Stimulated activated CD4-positive, alpha-beta T cell treated with anti-CD3 and anti-CD28 coated beads, TNF-alpha, amount 100 ng/mL, for 4 hours (primary cell): ENCODE results near the gene ANKRD33B.
"Not testable (repeated sequence)": the region's sequence is repeated elsewhere in the genome, so short reads cannot be mapped to it uniquely, and the experiment has no call there.

Experiments used
- DNase-seq, 3 experiments: peaks; one replicate each; pipeline ENCODE4 v3.0.0-alpha.2; 2020; ENCODE audit warnings: low read depth in 3 of 3

ANKRD33B gene

DNA sequence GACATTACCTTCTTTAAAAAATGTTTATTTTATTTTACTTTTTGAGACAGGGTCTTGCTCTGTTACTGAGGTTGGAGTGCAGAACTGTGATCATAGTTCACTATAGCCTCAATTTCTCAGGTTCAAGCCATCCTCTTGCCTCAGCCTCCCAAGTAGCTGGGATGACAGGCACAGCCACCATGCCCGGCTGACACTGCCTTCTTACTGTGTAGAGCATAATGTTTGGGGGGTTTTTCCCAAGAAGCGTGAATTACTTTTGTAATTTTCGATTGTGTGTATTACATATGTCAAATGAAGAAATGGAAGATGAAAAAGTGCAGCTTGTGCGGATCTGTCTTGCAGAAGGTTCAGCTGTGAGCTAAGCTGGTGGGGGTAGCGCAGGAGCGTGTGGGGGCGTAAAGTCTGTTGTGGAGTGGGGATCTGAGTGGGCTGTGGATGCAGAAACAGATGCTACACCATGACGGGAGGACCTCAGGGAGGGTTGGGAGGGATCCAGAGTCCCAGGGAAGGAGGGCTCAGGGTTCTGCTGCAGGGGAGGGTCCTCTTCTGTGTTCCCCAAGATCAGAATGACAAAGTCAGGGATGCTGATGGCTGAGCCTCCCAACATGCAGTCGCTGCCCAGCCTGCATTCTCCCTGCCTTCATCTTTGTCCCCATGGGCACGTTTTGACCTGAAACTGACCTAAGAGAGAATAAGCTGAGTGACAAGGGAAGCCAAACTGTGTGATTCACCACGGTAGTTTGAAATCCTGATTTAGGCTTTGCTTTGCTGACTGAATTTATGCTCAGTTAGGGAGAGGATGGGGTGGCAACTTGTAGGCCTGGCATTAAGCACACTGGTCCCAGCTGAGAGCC lies 6.8 kb upstream of the ANKRD33B start:
- no peak for DNase-seq

DNA sequence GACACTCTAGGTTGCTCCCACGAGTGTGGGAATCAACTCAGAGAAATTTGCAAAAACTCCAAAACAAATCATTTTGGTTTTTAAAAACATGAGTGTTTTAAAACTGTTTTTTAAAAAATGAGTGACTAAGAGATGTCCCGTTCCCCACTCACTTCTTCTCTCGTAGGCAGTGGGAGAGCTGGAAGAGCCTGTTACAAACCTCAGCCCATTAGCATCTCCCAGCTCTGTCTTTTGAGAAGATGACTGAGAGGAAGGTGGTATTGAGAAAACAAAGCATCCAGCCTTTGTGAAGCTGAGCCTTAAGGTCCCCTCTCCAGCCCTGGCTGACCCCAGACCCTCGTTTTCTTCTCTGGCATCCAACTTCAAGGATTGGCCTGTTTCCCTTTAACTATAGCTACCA lies 4.7 kb upstream of the ANKRD33B start:
- no peak for DNase-seq

DNA sequence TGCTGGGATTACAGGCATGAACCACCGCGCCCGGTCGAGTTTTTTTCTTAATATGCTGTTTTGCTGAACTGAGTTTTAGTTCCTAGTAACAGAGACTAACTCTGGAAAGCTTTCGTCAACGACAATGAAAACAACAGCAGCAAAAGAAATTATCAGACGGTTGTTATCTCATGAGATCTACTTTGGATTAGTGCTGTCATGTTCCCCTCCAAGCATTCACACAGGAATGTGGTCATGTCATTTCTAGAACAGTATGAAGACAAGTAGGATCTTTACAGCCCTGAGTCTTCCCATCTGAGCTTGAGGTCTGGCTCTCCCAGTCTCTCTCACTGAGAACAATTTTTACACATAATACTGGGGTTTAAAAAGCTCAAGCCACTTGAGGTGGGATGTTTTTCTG lies 4.0 kb upstream of the ANKRD33B start:
- no peak for DNase-seq

DNA sequence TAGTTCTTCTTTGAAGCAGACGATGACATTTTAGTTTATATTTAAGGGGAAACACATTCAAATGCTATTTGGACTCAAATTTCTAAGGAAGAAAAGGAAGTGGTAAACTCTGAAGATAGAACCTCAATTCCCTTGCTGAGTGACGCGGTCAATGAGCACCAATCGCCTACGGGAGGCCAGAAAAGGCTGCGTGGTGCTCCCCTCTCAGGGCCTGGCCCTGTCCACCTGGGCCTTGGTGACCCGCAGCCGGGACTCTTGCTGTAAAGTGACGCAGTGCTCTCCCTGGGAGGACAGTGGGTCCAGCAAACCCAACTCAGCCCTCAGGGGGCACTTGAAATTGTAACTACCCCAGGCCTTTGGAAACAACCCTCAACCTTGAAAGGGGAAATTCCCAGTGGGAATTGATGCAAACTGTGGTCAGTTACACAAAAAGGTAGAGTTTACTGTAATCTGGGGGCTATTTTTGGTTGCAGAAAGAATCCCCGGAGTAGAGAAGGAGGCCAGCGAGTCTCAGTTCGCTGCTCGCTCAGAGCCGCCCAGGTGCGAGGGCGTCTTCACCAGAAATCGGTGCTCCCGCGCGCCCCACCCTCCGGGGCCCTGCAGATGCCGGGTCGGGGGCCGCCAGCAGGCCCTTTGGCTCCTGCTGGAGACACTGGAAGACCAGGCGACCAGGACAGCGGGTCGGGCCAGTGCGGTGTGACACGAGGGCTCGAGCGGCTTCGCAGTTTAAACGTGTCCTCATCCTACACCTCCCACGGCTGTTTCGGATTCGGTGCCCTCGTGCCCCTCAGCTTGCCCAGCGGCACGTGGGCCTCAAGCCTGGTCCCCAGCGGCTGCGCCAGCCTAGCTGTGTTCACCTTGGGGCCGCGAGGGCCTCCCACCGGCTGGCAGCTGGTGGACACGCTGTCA lies 1.4 kb upstream of the ANKRD33B start:
- no peak for DNase-seq

DNA sequence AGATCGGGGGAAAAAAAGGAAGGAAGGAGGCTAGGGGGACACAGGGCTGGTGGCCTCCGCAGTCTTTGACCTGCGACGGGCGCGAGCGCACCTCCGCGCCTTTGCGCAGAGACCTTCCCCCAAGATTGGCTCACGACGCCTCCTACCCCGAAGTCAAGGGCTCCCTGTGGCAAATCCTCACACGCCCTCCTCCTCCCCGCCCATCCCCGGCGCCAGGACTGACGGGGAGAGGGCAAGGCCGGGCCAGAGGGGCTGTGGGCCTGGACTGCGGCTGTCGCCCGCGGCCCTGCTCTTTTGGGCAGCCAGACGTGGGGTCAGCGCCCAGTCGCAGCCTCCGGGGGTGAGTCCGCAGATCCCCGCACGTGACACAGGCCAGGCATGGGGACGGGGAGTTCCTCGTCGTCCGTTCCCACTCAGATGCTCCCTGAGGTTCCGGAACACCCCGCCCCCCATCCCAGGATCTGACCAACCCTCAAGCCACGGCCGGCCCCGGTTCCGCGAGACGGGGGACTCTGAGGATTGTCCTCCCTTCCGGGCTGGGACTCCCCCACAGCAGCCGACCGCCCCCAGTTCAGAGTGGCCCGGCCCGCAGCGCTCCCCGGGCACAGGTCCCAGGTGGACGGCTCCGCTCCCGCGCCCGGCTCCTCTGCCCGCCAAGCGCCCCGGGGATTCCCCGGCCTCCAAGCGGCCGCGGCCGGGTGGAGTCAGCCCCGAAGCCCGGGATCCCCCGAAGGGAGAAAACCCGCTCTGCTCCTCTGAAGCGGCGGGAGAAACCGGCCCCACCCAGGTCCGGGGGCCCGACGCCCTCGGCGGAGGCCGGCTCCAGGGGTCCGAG lies 543 bp upstream of the ANKRD33B start:
- peak in 2 of 3 experiments; percentile 13 to 37 for DNase-seq

DNA sequence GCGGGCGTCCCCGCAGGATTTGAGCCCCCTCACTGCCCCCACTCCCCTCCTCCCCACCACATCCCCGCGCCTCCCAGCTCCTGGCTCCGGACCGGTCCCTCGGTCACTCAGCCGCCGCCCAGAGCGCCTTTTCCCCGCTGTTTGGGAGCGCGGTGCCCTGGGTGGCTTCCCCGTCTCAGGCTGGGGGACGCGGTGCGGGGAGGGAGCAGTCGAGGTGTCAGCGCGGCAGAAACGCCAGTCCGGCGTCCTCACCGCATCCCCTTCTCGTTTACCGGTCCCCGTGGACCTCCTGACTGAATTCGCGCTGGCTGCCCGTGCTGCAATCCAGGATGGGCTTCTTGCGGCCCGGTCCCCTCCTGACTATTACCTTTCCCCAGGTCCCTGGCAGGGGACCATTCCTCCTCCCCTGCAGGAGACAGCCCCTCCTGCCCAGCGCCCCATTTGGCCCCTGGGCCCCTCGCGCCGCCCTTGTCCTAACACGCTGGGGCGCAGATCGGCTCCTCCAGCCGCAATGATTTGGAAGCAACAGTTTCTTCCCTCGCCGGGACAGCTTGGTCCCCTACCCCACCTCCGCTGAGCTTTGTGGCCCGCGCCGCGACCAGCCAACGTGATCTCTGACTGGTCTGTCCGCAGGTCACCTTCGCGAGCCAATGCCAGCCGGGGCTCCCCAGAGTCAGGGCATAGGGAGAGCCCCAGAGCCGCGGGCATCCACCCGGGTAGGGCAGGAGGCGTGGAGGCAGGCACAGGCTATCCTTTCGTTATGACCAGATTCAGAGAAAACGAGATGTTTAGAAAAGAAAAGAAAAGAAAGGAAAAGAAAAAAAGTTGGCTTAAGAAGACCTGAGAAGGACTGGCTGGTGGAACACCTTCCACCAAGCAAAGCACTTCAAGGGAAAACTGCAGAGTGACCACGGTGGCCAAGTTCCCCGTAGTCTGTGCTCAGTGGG lies 1.2 kb downstream of the ANKRD33B start:
- no peak for DNase-seq

DNA sequence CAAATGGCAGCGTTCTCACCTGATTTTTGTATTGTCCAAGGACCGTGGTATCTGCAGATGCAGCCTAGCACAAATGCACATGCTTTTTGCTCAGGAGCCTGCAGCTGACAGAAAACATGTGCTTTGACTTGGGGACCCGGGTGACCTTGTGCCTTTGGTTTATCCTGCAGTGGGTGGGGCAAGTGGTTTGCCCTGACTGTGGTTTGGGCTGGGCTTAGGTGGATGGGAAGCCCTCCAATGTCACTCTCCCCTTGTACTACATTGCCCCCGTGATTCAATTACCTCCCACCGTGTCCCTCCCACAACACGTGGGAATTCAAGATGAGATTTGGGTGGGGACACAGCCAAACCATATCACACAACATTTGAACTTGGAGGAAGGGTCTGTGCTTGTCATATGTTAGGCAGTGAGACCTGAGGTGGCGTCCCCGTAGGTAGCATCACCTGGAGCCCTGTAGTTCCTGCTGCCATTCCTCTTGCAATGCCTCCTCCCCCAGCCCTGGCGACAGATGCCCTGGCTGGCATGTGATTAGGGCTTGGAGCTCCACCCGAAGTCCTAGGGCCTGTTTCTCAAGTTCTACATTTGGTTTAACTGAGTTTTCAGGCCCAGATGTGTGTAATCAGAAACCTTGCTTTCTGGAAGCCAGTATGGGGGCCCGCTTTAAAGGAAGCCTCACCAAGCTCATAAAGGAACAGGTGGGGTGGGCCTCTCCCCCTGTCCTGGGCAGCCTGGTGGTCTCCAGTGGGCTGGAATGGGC lies 2.1 kb downstream of the ANKRD33B start:
- no peak for DNase-seq

DNA sequence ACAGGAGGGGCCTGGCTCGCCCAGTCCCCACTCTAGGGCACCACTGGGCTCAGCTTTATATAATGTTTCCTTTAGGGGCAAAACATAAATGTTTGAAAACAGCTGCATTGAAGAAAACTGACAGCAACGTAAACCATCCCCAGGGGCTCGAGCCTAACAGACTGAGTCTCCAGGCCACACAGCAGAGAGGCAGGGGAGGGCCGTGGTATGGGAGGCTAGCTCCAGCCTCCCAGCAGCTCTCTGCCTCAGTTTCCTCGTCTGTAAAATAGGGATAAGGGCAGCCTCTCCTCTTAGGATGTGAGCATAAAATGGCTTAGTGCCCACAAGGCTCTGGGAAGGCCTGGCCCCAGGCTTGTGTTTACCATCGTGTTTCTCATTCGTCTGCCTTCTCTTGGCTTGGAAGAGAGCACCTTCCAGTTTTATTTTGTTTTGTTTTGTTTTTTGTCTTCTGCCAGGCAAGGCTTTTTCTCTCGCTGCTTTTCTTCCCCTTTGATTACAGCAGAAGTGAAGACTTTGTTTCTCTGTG lies 2.7 kb downstream of the ANKRD33B start:
- DNase-seq, result no peak

DNA sequence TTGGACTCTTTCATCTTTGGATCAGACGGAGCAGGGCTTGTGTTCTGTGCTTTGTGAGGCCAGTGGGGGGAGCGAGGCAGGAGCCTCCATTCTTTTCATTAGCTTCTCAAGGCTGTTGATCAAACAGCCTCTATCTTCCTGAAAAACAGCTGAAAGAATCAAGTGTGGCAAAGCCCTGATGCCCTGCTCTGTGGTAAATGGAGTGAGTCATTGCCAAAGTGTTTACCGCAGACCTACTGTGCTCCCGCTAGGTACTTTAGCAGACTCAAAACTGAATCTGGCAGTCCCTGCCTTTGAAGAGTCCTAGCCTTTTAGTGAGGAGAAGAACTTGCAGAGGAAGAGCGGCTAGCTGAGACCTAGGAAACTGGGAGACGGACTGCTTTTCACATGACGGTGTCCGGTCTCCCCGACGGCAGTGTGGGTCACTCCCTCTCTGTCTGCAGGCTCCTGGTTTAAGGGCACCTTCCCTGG lies 3.3 kb downstream of the ANKRD33B start:
- no peak for DNase-seq

DNA sequence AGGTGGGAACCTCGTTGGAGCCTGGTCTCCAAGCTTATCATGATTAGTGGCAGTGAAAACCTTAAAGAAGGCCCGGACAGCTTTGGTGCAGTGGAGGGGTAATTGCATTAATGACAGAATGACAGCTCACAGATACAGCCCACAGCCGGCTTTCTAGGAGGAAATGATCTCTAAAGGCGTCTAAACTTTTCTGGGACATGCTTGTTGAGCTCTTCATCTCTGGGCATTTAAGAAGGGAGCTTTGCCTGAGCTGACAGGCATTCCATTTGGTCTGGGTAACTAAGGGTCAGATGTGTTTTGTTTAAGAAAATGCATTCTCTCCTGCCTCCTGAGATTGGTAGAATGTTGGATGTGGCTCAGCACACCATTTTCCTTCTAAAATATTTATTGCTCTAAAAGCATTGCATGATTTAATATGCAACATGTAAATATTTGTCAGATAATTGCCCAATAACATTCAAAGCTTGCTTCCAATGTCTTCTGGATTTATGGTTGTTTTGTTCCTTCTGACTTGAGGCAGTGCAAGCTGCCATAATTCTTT lies 4.0 kb downstream of the ANKRD33B start:
- no peak for DNase-seq

DNA sequence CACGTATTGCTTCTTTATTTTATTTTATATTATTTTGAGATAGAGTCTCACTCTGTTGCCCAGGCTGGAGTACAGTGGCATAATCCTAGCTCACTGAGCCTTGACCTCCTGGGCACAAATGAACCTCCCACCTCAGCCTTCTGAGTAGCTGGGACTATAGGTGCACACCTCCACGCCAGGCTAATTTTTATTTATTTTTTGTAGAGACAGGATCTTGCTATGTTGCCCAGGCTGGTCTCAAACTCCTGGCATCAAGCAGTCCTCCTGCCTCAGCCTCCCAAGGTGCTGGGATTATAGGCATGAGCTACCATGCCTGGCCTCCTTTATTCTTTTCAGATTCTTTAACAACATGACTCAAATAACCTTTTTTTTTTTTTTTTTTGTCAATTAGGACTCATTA lies 6.7 kb downstream of the ANKRD33B start:
- DNase-seq, result not testable (repeated sequence)

DNA sequence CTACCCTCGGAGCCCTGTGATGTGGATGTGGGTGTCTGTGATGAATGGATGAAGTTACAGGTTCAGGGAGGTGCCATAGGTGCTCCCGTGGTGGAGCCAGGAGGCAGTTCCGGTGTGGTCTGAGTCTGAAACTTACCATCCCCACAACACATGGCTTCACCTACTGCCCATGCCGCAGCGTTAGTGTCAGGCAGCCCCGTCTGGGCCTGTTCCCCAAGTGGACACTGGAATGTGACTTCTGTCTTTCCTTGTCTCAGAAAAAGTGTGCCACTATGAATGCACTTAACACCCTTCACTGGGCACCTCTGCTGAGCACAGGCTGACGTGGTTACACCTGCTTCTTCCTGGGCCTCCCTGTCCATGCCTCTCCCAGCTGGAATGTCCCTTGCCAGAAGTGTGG lies 8.6 kb downstream of the ANKRD33B start:
- no peak for DNase-seq

DNA sequence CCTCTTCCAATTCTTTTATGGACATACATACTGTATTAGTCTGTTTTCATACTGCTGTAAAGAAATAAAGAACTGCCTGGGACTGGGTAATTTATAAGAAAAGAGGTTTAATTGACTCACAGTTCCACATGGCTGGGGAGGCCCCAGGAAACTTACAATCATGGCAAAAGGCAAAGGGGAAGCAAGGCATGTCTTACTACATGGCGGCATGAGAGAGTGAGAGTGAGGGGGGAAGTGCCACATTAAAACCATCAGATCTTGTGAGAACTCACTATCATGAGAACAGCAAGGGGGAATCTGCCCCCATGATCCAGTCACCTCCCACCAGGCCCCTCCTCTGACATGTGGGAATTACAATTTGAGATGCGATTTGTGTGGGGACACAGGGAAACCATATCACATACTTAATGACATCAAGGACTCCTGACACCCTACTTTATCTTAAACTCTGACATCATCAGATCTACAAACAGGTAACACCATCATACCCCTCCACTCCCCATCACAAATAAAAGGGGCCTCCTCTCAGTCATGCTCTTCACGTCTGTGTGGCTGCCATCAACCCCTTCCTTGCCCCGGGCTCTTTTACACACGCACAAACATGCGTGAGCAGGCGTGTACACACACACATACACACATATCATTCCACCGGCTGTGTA lies 9.7 kb downstream of the ANKRD33B start:
- no peak for DNase-seq

DNA sequence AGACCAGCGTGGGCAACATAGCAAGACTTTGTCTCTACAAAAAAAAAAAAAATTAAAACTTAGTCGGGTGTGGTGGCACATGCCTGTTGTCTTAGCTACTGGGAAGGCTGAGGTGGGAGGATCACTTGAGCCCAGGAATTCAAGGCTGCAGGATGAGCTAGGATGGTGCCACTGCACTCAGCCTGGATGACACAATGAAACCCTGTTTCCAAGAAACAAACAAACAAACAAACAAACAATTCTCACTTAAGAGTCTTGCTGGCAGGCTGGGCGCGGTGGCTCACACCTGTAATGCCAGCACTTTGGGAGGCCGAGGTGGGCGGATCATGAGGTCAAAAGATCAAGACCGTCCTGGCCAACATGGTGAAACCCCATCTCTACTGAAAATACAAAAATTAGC lies 11.0 kb downstream of the ANKRD33B start:
- not testable (repeated sequence) for DNase-seq

DNA sequence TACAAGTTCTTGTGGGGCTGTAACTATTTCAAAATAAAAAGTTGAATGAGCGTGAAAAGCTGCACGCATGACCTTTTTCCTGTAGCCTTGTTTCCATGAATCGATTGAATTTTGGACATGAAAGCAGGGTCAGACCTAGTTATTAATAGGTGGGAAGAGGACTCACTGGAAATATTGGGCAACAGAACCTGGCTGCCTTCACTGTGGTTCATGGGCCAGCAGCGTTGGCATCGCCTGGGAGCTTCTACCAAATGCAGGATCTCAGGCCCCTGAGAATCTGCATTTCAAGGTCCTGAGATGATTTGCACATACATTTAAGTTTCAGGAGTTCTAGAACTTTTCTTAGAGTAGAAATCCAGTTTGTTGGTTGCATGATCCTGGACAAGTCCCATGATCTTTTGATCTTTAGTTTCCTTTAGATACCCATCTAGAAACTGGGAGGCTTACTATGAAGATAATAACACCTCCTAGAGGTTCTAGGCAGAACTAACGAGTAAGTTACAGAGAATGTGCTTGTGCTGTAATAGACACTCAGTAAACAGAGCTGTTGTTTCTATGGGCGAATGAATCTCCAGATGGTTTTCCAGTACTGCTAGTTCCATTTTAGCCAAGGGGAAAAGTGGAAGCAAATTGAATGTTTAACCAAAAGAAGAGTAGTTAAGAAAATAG lies 12.4 kb downstream of the ANKRD33B start:
- DNase-seq, result no peak

DNA sequence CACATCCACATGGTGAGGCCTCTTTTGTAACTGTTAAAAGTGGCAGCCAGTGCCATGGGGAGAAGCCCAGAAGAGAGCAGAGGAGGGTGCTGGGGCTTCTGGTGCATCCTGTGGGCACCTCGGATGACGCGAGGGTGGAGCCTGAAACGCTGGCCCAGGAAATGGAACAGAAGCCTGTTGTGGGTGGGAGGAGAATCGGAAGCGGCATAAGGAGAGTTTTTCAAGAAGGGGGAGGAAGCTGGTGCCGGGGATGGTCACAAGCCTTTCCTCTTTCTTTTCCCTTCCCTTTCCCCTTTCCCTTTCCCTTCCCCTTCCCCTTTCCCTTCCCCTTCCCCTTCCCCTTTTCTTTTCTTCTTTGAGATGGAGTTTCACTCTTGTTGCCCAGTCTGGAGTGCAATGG lies 12.9 kb downstream of the ANKRD33B start:
- no peak for DNase-seq

DNA sequence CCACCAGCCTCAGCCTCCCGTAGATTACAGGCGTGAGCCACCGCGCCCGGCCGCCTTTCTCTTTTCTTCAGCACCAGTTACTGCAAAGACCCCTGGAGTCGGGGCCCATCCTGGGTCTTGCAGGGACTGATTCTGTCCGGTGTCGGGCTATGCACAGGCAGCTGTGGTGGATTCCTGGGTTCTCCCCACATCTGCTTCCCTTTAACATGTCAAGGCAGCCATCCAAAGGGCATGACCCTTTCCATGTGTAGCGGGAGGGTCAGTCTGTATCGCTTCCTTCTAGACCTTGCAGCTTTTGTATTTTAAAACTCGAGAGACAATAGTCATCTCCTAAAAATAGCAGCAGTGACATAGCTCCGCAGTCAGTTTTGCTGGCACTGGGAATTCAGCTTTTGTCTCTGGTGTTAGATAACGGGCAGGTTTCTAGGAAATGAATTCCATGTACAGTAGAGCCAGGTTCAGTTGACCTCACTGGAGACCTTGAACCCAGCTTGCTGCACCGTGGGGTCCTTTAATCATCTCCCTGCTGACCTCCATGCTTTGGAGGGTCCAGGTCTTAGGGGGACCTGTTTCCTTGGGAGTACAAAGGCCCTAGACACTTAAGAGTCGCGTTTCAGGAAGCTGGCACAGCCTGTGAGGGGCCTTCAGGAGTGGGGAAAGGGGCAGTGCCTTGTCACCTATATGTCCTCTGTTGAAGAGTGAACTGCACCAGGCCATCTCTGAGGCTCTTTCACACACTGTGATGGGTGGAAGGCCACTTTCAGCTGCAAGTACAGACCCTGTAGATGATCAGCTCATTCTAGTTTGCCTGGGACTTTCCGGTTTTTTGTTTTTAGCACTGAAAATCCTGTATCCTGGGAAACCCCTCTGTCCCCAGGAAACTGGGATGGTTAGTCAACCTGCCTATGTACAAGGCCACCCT lies 13.8 kb downstream of the ANKRD33B start:
- no peak for DNase-seq
